Neural cell (in vitro differentiated cells): Measurements from ENCODE around the gene ELK4. TPM values are rescaled to one million over a fixed set of nuclear protein-coding genes. Genes with fewer than 3 reads are reported as not detected.

Source experiments
- H2AFZ ChIP-seq: fragments of 200-600, 300-800 bp; sonication (generic), shearing (Covaris generic); 2 replicates; pipeline ENCODE4 v1.6.0; 2014; ENCODE audit warnings: low read depth, mild to moderate bottlenecking, antibody characterized with exemption, low read length, moderate library complexity
- H3F3A ChIP-seq: fragments of 200-600 bp; shearing (Covaris generic); 2 replicates; pipeline ENCODE4 v1.6.1; 2016; ENCODE audit warnings: mild to moderate bottlenecking, moderate library complexity, mixed read lengths, antibody characterized with exemption, low read length; ENCODE audit not compliant: insufficient read depth, poor library complexity, severe bottlenecking
- H3K27ac ChIP-seq: fragments of 200-600, 300-800 bp; sonication (generic), shearing (Covaris generic); 2 replicates; pipeline ENCODE4 v1.5.1; 2014; ENCODE audit warnings: mild to moderate bottlenecking, low read length, moderate library complexity
- H3K27me3 ChIP-seq: fragments of 300-800, 200-600 bp; sonication (generic), shearing (Covaris generic); 2 replicates; pipeline ENCODE4 v1.6.0; 2014; ENCODE audit warnings: mild to moderate bottlenecking, low read depth, low read length, moderate library complexity; ENCODE audit not compliant: insufficient read depth
- H3K36me3 ChIP-seq: fragments of 300-800, 200-600 bp; sonication (generic), shearing (Covaris generic); 2 replicates; pipeline ENCODE4 v1.5.1; 2014; ENCODE audit warnings: mild to moderate bottlenecking, antibody characterized with exemption, low read length, moderate library complexity; ENCODE audit not compliant: insufficient read depth
- H3K4me2 ChIP-seq: fragments of 300-800, 200-600 bp; sonication (generic), shearing (Covaris generic); 2 replicates; pipeline ENCODE4 v1.6.0; 2014; ENCODE audit warnings: mild to moderate bottlenecking, low read length
- H3K4me3 ChIP-seq: fragments of 300-800, 200-600 bp; sonication (generic), shearing (Covaris generic); 2 replicates; pipeline ENCODE4 v1.5.1; 2014; ENCODE audit warnings: mild to moderate bottlenecking, low read length, moderate library complexity
- H3K79me2 ChIP-seq: fragments of 200-600 bp; shearing (Covaris generic); replicated peaks from 2 replicates; pipeline ENCODE4 v1.6.0; 2014; ENCODE audit warnings: mild to moderate bottlenecking, low read length, moderate library complexity; ENCODE audit not compliant: insufficient read depth
- H3K9ac ChIP-seq: fragments of 300-800, 200-600 bp; sonication (generic), shearing (Covaris generic); 2 replicates; pipeline ENCODE4 v1.6.1; 2016; ENCODE audit warnings: mild to moderate bottlenecking, low read length, mixed read lengths
- H3K9me2 ChIP-seq: fragments of 200-600 bp; shearing (Covaris generic); 2 replicates; pipeline ENCODE4 v1.6.1; 2016; ENCODE audit warnings: mild to moderate bottlenecking, low read length, mixed read lengths; ENCODE audit not compliant: insufficient read depth
- H3K9me3 ChIP-seq: fragments of 200-600, 300-800 bp; sonication (generic), shearing (Covaris generic); 2 replicates; pipeline ENCODE4 v1.6.1; 2016; ENCODE audit warnings: mild to moderate bottlenecking, mixed run types, low read length, moderate library complexity, mixed read lengths
- H4K20me1 ChIP-seq: fragments of 200-600 bp; shearing (Covaris generic); 2 replicates; pipeline ENCODE4 v1.6.1; 2016; ENCODE audit warnings: mild to moderate bottlenecking, mixed run types; ENCODE audit not compliant: insufficient read depth
- CTCF ChIP-seq: fragments of 450-650 bp; IDR thresholded peaks from 2 replicates; pipeline ENCODE4 v1.5.1; 2014; ENCODE audit warnings: antibody characterized with exemption, mild to moderate bottlenecking, moderate library complexity; ENCODE audit not compliant: poor library complexity, severe bottlenecking
- EP300 ChIP-seq: fragments of 450-650 bp; conservative IDR thresholded peaks from 2 replicates; pipeline ENCODE4 v1.6.1; 2014; ENCODE audit warnings: antibody characterized with exemption, mild to moderate bottlenecking, moderate library complexity; ENCODE audit not compliant: poor library complexity, severe bottlenecking
- EZH2 ChIP-seq: fragments of 200-600, 300-800 bp; shearing (Covaris generic), sonication (generic); IDR thresholded peaks from 2 replicates; pipeline ENCODE4 v1.6.1; 2014; ENCODE audit warnings: antibody characterized with exemption, low read length, borderline replicate concordance, mild to moderate bottlenecking; ENCODE audit not compliant: insufficient read depth, poor library complexity, severe bottlenecking
- MXI1 ChIP-seq: fragments of 450-650 bp; conservative IDR thresholded peaks from 2 replicates; pipeline ENCODE4 v1.6.1; 2014; ENCODE audit warnings: antibody characterized with exemption, mild to moderate bottlenecking; ENCODE audit not compliant: poor library complexity, severe bottlenecking
- POLR2AphosphoS5 ChIP-seq: IDR thresholded peaks from 2 replicates; pipeline ENCODE4 v1.6.1; 2012
- RAD21 ChIP-seq: fragments of 450-650 bp; conservative IDR thresholded peaks from 2 replicates; pipeline ENCODE4 v1.6.1; 2014; ENCODE audit warnings: antibody characterized with exemption, mild to moderate bottlenecking, moderate library complexity
- REST ChIP-seq: IDR thresholded peaks from 2 replicates; pipeline ENCODE4 v1.6.1; 2012; ENCODE audit warnings: borderline replicate concordance
- SMC3 ChIP-seq: fragments of 450-650 bp; conservative IDR thresholded peaks from 2 replicates; pipeline ENCODE4 v1.6.1; 2014; ENCODE audit warnings: antibody characterized with exemption, mild to moderate bottlenecking, moderate library complexity; ENCODE audit not compliant: poor library complexity
- TAF1 ChIP-seq: IDR thresholded peaks from 2 replicates; pipeline ENCODE4 v1.6.1; 2012; ENCODE audit warnings: low read depth
- polyA plus RNA-seq: library from polyadenylated mRNA; depleted of rRNA; stranded (reverse); fragments of >200 nt; gene quantifications from 2 replicates; pipeline ENCODE4 v1.2.3, GENCODE V29; 2014

Gene ELK4
- polyA plus RNA-seq, 1 donor from 2014 or later: 10.0 TPM

GRCh38 chr1:205670150-205670446, 38.3 kb upstream of the ELK4 start:
- Histone ChIP-seq H3K9me3 (no peaks in the 10 kb centered on the region), H3K4me2 (no peak overlapping the region), H3K27ac (no peak overlapping the region), H4K20me1 (no peaks in the 10 kb centered on the region), H3K79me2 (peaks cover 3% of the 10 kb centered on the region), H3K4me3 (no peak overlapping the region), H3K9me2 (no peaks in the 10 kb centered on the region), H2AFZ (no peak overlapping the region), H3F3A (peaks cover 5% of the 10 kb centered on the region), H3K9ac (peak overlapping the region; percentile 36), H3K36me3 (no peaks in the 10 kb centered on the region), H3K27me3 (no peaks in the 10 kb centered on the region)
- TF ChIP-seq REST (no peak), POLR2AphosphoS5 (no peak), RAD21 (no peak), CTCF (no peak), SMC3 (no peak), TAF1 (no peak), EP300 (no peak), EZH2 (no peak), MXI1 (no peak)

GRCh38 chr1:205669341-205670149, 37.7 kb upstream of the ELK4 start:
- TF ChIP-seq TAF1 (no peak), CTCF (no peak), POLR2AphosphoS5 (no peak)
- peak overlapping the region; percentile 36 for H3K9ac ChIP-seq
- H3K4me2 ChIP-seq: no peak overlapping the region
- peaks cover 3% of the 10 kb centered on the region for H3K79me2 ChIP-seq
- H4K20me1 ChIP-seq: no peaks in the 10 kb centered on the region
- no peak overlapping the region for H3K27ac ChIP-seq
- H3K27me3 ChIP-seq: no peaks in the 10 kb centered on the region
- H2AFZ ChIP-seq: peak overlapping the region; percentile 27
- no peaks in the 10 kb centered on the region for H3K9me2 ChIP-seq
- no peaks in the 10 kb centered on the region for H3K9me3 ChIP-seq
- H3K4me3 ChIP-seq: no peak overlapping the region
- H3K36me3 ChIP-seq: no peaks in the 10 kb centered on the region
- H3F3A ChIP-seq: peaks cover 5% of the 10 kb centered on the region
